Osteoblast (primary cell): ENCODE measurements around the gene IL2RG. TPM values are rescaled to one million over a fixed set of nuclear protein-coding genes. Genes with fewer than 3 reads are reported as not detected.

ENCODE experiments used
- DNase-seq: peaks from one replicate; pipeline ENCODE4 v3.0.0; 2011; ENCODE audit warnings: low spot score, mixed read lengths; ENCODE audit not compliant: insufficient read length; ENCODE audit errors: missing footprints
- H2AFZ ChIP-seq: 2 replicates; pipeline ENCODE4 v1.6.0; 2011; ENCODE audit warnings: mild to moderate bottlenecking, low read length
- H3K27ac ChIP-seq: 2 replicates; pipeline ENCODE4 v1.5.1; 2011; ENCODE audit warnings: mild to moderate bottlenecking, low read depth, low read length, moderate library complexity
- H3K27me3 ChIP-seq: 2 replicates; pipeline ENCODE4 v1.6.0; 2012; ENCODE audit warnings: mild to moderate bottlenecking, control low read depth, inconsistent platforms, low read length, moderate library complexity; ENCODE audit not compliant: insufficient read depth
- H3K36me3 ChIP-seq: 2 replicates; pipeline ENCODE4 v1.5.1; 2011; ENCODE audit warnings: mild to moderate bottlenecking, low read length, control low read depth, moderate library complexity; ENCODE audit not compliant: insufficient read depth
- H3K4me1 ChIP-seq: 2 replicates; pipeline ENCODE4 v1.5.1; 2011; ENCODE audit warnings: mild to moderate bottlenecking, low read length, control low read depth, moderate library complexity; ENCODE audit not compliant: insufficient read depth
- H3K4me2 ChIP-seq: 2 replicates; pipeline ENCODE4 v1.6.0; 2011; ENCODE audit warnings: mild to moderate bottlenecking, low read length; ENCODE audit not compliant: insufficient read depth
- H3K4me3 ChIP-seq: fragments of 200-600 bp; sonication (generic); 3 replicates; pipeline ENCODE4 v1.5.1; 2012; ENCODE audit warnings: mild to moderate bottlenecking, low read length, inconsistent platforms; ENCODE audit not compliant: insufficient read depth
- H3K79me2 ChIP-seq: 2 replicates; pipeline ENCODE4 v1.6.0; 2012; ENCODE audit warnings: mild to moderate bottlenecking, low read length, control low read depth, inconsistent platforms; ENCODE audit not compliant: insufficient read depth
- H3K9me3 ChIP-seq: 2 replicates; pipeline ENCODE4 v1.5.1; 2011; ENCODE audit warnings: low read depth, low read length, control low read depth
- H4K20me1 ChIP-seq: 2 replicates; pipeline ENCODE4 v1.6.0; 2012; ENCODE audit warnings: mild to moderate bottlenecking, low read length, control low read depth; ENCODE audit not compliant: insufficient read depth
- total RNA-seq: library from RNA; depleted of rRNA; stranded (reverse); fragments of >200 nt; gene quantifications from 2 replicates; pipeline ENCODE4 v1.2.3, GENCODE V29; 2012
- TF ChIP-seq, protein P1 (sequence below): IDR thresholded peaks from 2 replicates; pipeline ENCODE4 v1.5.1; 2011; ENCODE audit warnings: mild to moderate bottlenecking, low read depth, low read length, moderate library complexity; ENCODE audit errors: extremely low read depth

Gene IL2RG
- total RNA-seq, 1 donor, result not detected

DNA sequence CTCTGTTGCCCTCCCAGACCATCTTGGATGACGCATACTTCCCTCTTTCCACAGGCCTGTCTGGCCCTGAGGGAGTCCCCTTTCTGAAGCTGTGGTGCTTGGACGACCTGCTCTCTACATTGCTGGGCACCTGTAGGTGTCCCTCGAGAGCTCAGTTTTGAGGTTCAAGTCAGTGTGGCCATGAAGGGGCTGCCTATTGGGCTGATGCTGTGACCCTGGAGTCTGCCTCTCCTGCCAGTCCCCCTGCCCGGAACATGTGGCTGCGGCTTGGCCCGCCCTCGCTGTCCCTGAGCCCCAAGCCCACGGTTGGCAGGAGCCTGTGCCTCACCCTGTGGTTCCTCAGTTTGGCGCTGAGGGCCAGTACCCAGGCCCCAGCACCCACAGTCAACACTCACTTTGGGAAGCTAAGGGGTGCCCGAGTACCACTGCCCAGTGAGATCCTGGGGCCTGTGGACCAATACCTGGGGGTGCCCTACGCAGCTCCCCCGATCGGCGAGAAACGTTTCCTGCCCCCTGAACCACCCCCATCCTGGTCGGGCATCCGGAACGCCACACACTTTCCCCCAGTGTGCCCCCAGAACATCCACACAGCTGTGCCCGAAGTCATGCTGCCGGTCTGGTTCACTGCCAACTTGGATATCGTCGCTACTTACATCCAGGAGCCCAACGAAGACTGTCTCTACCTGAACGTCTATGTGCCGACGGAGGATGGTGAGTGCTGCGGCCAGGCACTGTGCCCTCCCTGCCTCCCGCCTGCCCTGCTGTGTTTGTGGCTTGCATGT, 36.3 kb upstream of the IL2RG start:
- H3K27me3 ChIP-seq, result no peaks in the 10 kb centered on the region
- DNase-seq, result peak; percentile 66
- H3K4me3 ChIP-seq, result no peak overlapping the region
- H3K79me2 ChIP-seq, result no peaks in the 10 kb centered on the region
- peaks cover 3% of the 10 kb centered on the region for H3K4me1 ChIP-seq
- H3K9me3 ChIP-seq, result no peaks in the 10 kb centered on the region
- no peak overlapping the region for H2AFZ ChIP-seq
- H3K27ac ChIP-seq, result no peak overlapping the region
- H3K36me3 ChIP-seq, result no peaks in the 10 kb centered on the region
- no peak overlapping the region for H3K4me2 ChIP-seq
- TF ChIP-seq, protein P1, sequence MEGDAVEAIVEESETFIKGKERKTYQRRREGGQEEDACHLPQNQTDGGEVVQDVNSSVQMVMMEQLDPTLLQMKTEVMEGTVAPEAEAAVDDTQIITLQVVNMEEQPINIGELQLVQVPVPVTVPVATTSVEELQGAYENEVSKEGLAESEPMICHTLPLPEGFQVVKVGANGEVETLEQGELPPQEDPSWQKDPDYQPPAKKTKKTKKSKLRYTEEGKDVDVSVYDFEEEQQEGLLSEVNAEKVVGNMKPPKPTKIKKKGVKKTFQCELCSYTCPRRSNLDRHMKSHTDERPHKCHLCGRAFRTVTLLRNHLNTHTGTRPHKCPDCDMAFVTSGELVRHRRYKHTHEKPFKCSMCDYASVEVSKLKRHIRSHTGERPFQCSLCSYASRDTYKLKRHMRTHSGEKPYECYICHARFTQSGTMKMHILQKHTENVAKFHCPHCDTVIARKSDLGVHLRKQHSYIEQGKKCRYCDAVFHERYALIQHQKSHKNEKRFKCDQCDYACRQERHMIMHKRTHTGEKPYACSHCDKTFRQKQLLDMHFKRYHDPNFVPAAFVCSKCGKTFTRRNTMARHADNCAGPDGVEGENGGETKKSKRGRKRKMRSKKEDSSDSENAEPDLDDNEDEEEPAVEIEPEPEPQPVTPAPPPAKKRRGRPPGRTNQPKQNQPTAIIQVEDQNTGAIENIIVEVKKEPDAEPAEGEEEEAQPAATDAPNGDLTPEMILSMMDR, result no peak
- H4K20me1 ChIP-seq, result no peaks in the 10 kb centered on the region

DNA sequence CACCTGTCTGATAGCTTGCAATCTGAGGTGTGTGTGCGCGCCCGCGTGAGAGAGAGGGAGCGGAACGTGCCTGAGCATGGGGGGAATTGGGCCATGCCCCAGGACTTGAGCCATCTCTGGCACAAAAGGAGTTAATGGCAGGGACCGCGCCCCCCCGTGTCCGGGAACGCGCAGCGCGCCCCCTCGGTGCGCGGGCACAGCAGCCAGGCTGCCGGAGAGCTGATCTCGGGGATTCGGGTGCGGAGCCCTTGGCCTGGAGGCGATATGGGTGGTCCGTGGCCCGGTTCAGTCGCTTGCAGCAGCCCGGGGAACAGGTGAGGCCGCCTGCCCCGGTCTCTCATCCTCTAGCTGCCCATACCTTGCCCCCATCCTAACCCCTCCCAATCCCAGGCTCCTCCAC, 33.3 kb upstream of the IL2RG start, which contains the start of gene NLGN3:
Gene NLGN3 (plus strand): TSS at position 191 of the 400 bp plus-strand sequence. CDS start 2,909 bp downstream, outside the sequence.
- TF ChIP-seq, protein P1, result no peak
- Histone ChIP-seq H3K4me1 (peaks cover 3% of the 10 kb centered on the region), H3K9me3 (no peaks in the 10 kb centered on the region), H3K27me3 (no peaks in the 10 kb centered on the region), H4K20me1 (no peaks in the 10 kb centered on the region), H3K27ac (no peak within 1 kb of the TSS), H3K4me2 (peak within 1 kb of the TSS; percentile 69), H3K36me3 (peaks cover 7% of the 10 kb centered on the region), H2AFZ (no peak within 1 kb of the TSS), H3K79me2 (no peaks in the 10 kb centered on the region), H3K4me3 (peak within 1 kb of the TSS; percentile 58)
- no peak for DNase-seq

GRCh38 chrX:71143508-71143907, 32.1 kb upstream of the IL2RG start:
- Histone ChIP-seq H3K4me3 (no peak overlapping the region), H3K27ac (no peak overlapping the region), H3K9me3 (no peaks in the 10 kb centered on the region), H4K20me1 (no peaks in the 10 kb centered on the region), H3K4me2 (no peak overlapping the region), H2AFZ (no peak overlapping the region), H3K4me1 (peaks cover 3% of the 10 kb centered on the region), H3K79me2 (no peaks in the 10 kb centered on the region), H3K27me3 (no peaks in the 10 kb centered on the region), H3K36me3 (peaks cover 11% of the 10 kb centered on the region)
- no peak for DNase-seq
- TF ChIP-seq, protein P1, result no peak

GRCh38 chrX:71140440-71140839, 29.1 kb upstream of the IL2RG start:
- no peak overlapping the region for H3K4me3 ChIP-seq
- TF ChIP-seq, protein P1, result no peak
- no peak overlapping the region for H2AFZ ChIP-seq
- H3K27me3 ChIP-seq, result no peaks in the 10 kb centered on the region
- no peak overlapping the region for H3K4me2 ChIP-seq
- H3K36me3 ChIP-seq, result peaks cover 16% of the 10 kb centered on the region
- no peaks in the 10 kb centered on the region for H3K79me2 ChIP-seq
- no peak overlapping the region for H3K27ac ChIP-seq
- H3K4me1 ChIP-seq, result no peaks in the 10 kb centered on the region
- no peaks in the 10 kb centered on the region for H3K9me3 ChIP-seq
- peaks cover 3% of the 10 kb centered on the region for H4K20me1 ChIP-seq
- DNase-seq, result no peak
